Measurements from ENCODE around the gene STARD3NL.

STARD3NL gene

DNA sequence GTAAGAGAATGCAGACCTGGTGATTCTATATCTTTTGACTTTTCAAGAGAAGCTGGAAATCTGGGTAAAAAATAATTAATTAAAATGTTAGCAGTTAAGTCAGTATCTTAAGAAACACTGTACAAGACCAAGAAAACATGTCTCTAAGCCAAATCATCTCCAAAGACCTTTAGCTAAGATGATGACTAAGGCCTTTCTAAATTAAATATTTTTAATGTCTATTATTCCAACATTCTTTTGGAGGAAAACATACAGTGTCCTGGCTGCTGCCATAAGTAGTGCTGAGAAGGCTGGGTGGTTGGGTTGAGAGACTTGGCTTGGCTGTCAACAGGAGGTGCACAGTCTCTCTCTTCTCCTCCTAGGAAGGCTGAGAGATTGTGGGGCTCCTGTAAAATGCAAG lies 20.3 kb downstream of the STARD3NL start:
- DNase-seq (ENCODE audit: extremely low spot score) = no peak
- ChIA-PET POLR2A (no interaction called here), CTCF (interaction anchor here (0.9 to 8.0 kb wide), 9 partner anchors 8 to 103 kb away, joined by 3 to 99 read pairs (median 9); no protein-coding TSS in a partner anchor)
- TF ChIP-seq, protein P1, sequence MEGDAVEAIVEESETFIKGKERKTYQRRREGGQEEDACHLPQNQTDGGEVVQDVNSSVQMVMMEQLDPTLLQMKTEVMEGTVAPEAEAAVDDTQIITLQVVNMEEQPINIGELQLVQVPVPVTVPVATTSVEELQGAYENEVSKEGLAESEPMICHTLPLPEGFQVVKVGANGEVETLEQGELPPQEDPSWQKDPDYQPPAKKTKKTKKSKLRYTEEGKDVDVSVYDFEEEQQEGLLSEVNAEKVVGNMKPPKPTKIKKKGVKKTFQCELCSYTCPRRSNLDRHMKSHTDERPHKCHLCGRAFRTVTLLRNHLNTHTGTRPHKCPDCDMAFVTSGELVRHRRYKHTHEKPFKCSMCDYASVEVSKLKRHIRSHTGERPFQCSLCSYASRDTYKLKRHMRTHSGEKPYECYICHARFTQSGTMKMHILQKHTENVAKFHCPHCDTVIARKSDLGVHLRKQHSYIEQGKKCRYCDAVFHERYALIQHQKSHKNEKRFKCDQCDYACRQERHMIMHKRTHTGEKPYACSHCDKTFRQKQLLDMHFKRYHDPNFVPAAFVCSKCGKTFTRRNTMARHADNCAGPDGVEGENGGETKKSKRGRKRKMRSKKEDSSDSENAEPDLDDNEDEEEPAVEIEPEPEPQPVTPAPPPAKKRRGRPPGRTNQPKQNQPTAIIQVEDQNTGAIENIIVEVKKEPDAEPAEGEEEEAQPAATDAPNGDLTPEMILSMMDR (IDR thresholded peaks at IDR 0.05; ENCODE audit: control extremely low read depth, extremely low read depth, low read depth, missing control alignments) = no peak

DNA sequence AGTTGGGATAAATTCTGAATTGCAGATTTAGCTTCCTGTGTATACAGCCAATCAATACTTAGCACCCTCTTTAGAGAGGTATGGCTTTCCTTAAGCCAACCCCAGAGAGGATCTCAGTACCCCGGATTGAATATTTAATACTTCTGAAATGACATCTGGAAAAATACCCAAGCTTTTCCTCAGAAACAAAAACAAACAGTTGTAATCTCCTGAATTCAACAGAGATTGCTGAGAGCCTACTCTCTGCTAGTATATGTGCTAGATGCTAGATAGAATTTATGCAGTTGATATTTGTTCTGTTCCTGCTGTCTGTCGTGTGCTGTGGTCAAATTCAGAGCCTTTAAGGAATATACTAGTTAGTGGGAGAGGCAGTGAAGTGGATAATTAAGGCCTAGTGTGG lies 21.1 kb downstream of the STARD3NL start:
- CTCF ChIA-PET = interaction anchor here (0.9 to 8.0 kb wide), 10 partner anchors 12 to 102 kb away, joined by 3 to 99 read pairs (median 4); no protein-coding TSS in a partner anchor
- no peak for DNase-seq (ENCODE audit: extremely low spot score)
- TF ChIP-seq, protein P1 (IDR thresholded peaks at IDR 0.05; ENCODE audit: control extremely low read depth, extremely low read depth, low read depth, missing control alignments) = no peak
- POLR2A ChIA-PET = no interaction called here

DNA sequence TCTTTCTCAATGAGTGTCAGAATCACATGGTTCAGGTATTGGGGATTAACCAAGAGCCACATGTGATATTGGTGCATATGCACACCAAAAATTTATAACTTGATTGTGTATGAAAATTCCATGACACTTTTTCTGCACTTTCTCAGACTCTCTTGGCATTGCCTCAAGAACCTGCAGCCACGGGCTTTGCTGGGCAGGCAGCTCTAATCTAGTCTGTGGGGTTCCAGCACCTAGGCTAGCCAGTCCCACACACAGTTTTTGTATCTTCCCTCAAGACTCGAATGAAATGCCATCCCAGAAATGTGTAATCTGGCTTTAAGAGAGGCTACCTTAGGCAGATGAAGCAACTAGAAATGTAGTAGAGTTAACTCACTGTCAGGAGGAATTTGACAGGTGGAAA lies 21.7 kb downstream of the STARD3NL start:
- POLR2A ChIA-PET = no interaction called here
- TF ChIP-seq, protein P1 (IDR thresholded peaks at IDR 0.05; ENCODE audit: control extremely low read depth, extremely low read depth, low read depth, missing control alignments) = no peak
- no peak for DNase-seq (ENCODE audit: extremely low spot score)
- CTCF ChIA-PET = interaction anchor here (1.3 to 8.0 kb wide), 7 partner anchors 11 to 23 kb away, joined by 3 to 99 read pairs (median 13); no protein-coding TSS in a partner anchor

DNA sequence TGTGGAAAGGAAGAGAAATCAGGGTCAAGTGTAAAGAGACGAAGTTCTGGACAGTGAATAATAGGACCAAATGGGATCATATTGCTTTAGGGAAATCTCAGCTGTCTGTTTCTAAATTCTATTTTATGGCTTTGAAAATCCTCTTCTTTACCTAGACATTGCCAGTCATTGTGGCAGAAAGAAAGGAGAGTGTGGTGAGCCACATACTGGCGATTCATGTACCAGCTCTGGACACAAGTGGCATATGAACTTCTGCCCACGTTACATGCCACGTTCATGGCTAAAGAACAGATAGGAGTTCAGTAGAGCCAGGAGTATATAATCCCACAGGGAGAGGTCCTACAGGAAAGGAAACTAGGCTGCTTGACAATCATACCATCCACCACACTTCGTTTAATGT lies 28.0 kb downstream of the STARD3NL start:
- CTCF ChIA-PET = interaction anchor here (1.0 to 2.3 kb wide), 5 partner anchors 8 to 153 kb away, joined by 3 to 32 read pairs (median 5); no protein-coding TSS in a partner anchor
- POLR2A ChIA-PET = no interaction called here
- no peak for DNase-seq (ENCODE audit: extremely low spot score)
- TF ChIP-seq, protein P1 (IDR thresholded peaks at IDR 0.05; ENCODE audit: control extremely low read depth, extremely low read depth, low read depth, missing control alignments) = no peak

DNA sequence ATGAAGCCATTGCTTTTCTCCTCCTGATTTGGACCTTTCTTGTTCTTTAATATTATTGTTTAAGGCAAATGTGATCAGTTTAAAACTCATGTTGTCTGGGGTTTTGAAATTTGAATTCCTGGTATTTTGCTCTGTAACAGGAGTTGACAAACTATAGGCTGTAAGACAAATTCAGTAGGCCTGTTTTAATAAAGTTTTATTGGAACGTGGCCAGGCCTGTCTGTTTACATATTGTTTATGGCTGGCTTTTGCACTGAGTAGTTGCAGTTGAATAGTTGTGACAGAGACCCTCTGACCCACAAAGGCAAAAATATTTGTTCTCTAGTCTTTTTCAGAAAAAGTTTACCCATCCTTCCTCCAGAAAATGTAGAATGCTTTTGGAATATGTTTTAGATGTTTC lies 29.8 kb downstream of the STARD3NL start:
- DNase-seq (ENCODE audit: extremely low spot score) = no peak
- TF ChIP-seq, protein P1 (IDR thresholded peaks at IDR 0.05; ENCODE audit: control extremely low read depth, extremely low read depth, low read depth, missing control alignments) = no peak
- CTCF ChIA-PET = interaction anchor here (1.2 to 2.3 kb wide), 3 partner anchors 8 to 162 kb away, joined by 4 to 32 read pairs (median 5); no protein-coding TSS in a partner anchor
- POLR2A ChIA-PET = no interaction called here

DNA sequence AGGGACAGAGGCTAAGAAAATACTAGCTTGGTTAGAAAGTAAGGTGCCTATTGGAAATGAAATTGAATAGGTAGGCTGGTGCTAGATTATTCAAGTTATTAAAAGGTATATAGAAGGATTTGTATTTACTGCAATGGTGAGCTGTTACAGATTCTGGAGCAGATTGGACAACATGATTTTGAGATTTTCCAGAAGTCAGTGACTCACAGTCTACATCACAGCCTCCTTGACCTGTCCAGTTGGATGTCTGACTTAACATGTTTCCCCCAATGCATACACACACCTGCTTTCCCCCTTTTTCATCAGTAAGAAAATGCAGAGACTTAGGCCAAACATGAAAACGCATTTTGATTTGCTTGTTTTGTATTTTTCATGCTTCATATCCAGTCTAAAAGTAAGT lies 33.4 kb downstream of the STARD3NL start:
- no peak for DNase-seq (ENCODE audit: extremely low spot score)
- POLR2A ChIA-PET = interaction anchor here (0.6 kb wide), 1 partner anchor 14 kb away, joined by 6 read pairs; no protein-coding TSS in a partner anchor
- TF ChIP-seq, protein P1 (IDR thresholded peaks at IDR 0.05; ENCODE audit: control extremely low read depth, extremely low read depth, low read depth, missing control alignments) = no peak
- CTCF ChIA-PET = interaction anchor here (0.7 to 3.0 kb wide), 8 partner anchors 8 to 158 kb away, joined by 3 to 18 read pairs (median 5); no protein-coding TSS in a partner anchor
